Measurements from ENCODE around the gene CYSLTR2. TPM values are rescaled to one million over a fixed set of nuclear protein-coding genes. Genes with fewer than 3 reads are reported as not detected.

The CYSLTR2 gene
- total RNA-seq (2021; ENCODE audit: unreplicated experiment) (not detected), Bru-seq, nascent RNA (percentile 3 among the genes with signal in this experiment), BruChase-seq, experiment 1, labeled RNA remaining after a 2-hour chase (not detected), BruChase-seq, experiment 2, labeled RNA remaining after a 6-hour chase (percentile 4 among the genes with signal in this experiment)
- not detected for polyA plus RNA-seq (2012; ENCODE audit: insufficient read length)
- long read RNA-seq = 0 reads

DNA sequence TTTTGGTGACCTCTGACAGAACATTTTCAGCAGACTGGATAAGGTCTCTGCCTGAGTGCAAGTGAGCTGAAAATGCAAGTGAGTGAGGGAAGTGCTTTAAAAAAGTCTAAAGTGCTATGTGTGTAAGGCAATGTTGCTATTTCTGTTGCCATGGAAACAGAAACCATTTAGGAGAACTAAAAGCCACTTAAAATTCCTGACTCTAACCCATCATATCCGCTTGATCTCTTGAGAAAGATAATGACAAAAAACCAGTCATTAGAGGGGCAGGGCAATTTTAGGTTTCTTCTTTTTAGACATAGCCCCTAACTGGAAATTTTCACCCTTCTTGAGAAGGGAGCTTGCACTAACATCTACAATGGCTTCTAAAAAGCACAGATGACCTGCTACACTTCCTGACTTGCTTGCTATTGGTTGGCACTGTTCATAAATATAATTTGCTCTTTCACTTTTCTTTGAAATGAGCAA, at the start of gene CYSLTR2:
CYSLTR2 (plus strand) TSS at position 458 of the 468 bp plus-strand sequence. CDS start 52,889 bp downstream, outside the sequence.
- intact Hi-C loops (cut with micrococcal nuclease; ENCODE audit: unreplicated experiment) = no loop called here
- ChIA-PET POLR2A (no interaction called here), CTCF (no interaction called here)
- no peaks in the 10 kb centered on the region for H3K4me1 ChIP-seq (ENCODE audit: control insufficient read depth, insufficient read depth, low read length)
- no peak within 1 kb of the TSS for H3K4me3 ChIP-seq (ENCODE audit: low read depth in 2 of 2, low read length in 2 of 2)
- DNase-seq (ENCODE audit: low read depth, low spot score) (no peak), ATAC-seq (no peak)
- in situ Hi-C loops (cut with HindIII; ENCODE audit: low pct_unique_long_range_greater_than_20kb, low sequenced_read_pairs) = no loop called here
- no peaks in the 10 kb centered on the region for H3K36me3 ChIP-seq (ENCODE audit: control insufficient read depth, insufficient read depth, low read length)
- no peaks in the 10 kb centered on the region for H3K9me3 ChIP-seq (ENCODE audit: control insufficient read depth, insufficient read depth, low read depth, low read length)
- TF ChIP-seq POLR2AphosphoS5 (IDR thresholded peaks at IDR 0.05; ENCODE audit: low read depth, low read length) = no peak
- TF ChIP-seq SIN3A (IDR thresholded peaks at IDR 0.05; ENCODE audit: borderline replicate concordance, insufficient read depth, low read depth, low read length) = no peak
- TF ChIP-seq TCF7L2 (IDR thresholded peaks at IDR 0.05; ENCODE audit: low read depth, low read length) = no peak
- TF ChIP-seq REST (IDR thresholded peaks at IDR 0.05; ENCODE audit: insufficient read depth in 1 of 2, low read depth in 2 of 2, low read length in 1 of 2) = no peak
- TF ChIP-seq, protein P1, sequence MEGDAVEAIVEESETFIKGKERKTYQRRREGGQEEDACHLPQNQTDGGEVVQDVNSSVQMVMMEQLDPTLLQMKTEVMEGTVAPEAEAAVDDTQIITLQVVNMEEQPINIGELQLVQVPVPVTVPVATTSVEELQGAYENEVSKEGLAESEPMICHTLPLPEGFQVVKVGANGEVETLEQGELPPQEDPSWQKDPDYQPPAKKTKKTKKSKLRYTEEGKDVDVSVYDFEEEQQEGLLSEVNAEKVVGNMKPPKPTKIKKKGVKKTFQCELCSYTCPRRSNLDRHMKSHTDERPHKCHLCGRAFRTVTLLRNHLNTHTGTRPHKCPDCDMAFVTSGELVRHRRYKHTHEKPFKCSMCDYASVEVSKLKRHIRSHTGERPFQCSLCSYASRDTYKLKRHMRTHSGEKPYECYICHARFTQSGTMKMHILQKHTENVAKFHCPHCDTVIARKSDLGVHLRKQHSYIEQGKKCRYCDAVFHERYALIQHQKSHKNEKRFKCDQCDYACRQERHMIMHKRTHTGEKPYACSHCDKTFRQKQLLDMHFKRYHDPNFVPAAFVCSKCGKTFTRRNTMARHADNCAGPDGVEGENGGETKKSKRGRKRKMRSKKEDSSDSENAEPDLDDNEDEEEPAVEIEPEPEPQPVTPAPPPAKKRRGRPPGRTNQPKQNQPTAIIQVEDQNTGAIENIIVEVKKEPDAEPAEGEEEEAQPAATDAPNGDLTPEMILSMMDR (IDR thresholded peaks at IDR 0.05) = no peak
- no peaks in the 10 kb centered on the region for H3K27me3 ChIP-seq (ENCODE audit: control insufficient read depth, insufficient read depth, low read length)
- no TSS peak for BruUV-seq (replicated peaks)
- no peak within 1 kb of the TSS for H3K27ac ChIP-seq (ENCODE audit: low read length)

- H3K4me1 ChIP-seq (ENCODE audit: control insufficient read depth, insufficient read depth, low read length) = no peaks in the 10 kb centered on the region
- ATAC-seq = no peak
- ChIA-PET CTCF (no interaction called here), POLR2A (no interaction called here)
- H3K4me3 ChIP-seq (ENCODE audit: low read depth in 2 of 2, low read length in 2 of 2) = no peak overlapping the region
- no peak overlapping the region for H3K27ac ChIP-seq (ENCODE audit: low read length)
- TF ChIP-seq TCF7L2 (IDR thresholded peaks at IDR 0.05; ENCODE audit: low read depth, low read length) (no peak), POLR2AphosphoS5 (IDR thresholded peaks at IDR 0.05; ENCODE audit: low read depth, low read length) (no peak), REST (IDR thresholded peaks at IDR 0.05; ENCODE audit: insufficient read depth in 1 of 2, low read depth in 2 of 2, low read length in 1 of 2) (no peak), SIN3A (IDR thresholded peaks at IDR 0.05; ENCODE audit: borderline replicate concordance, insufficient read depth, low read depth, low read length) (no peak)
- TF ChIP-seq, protein P1 (IDR thresholded peaks at IDR 0.05) = no peak
- DNase-seq (ENCODE audit: low read depth, low spot score) = no peak
- H3K36me3 ChIP-seq (ENCODE audit: control insufficient read depth, insufficient read depth, low read length) = no peaks in the 10 kb centered on the region
- BruUV-seq (replicated peaks) = no TSS peak
- intact Hi-C loops (cut with micrococcal nuclease; ENCODE audit: unreplicated experiment) = no loop called here
- peaks cover 3% of the 10 kb centered on the region; the same call in 1 of the 2 replicates for H3K9me3 ChIP-seq (ENCODE audit: control insufficient read depth, insufficient read depth, low read depth, low read length)
- in situ Hi-C loops (cut with HindIII; ENCODE audit: low pct_unique_long_range_greater_than_20kb, low sequenced_read_pairs) = no loop called here
- H3K27me3 ChIP-seq (ENCODE audit: control insufficient read depth, insufficient read depth, low read length) = no peaks in the 10 kb centered on the region
These were observed 38.7 kb upstream of the CYSLTR2 start for GRCh38 chr13:48615049-48615448.
